ENCODE data around the gene PHF21A. TPM values are rescaled to one million over a fixed set of nuclear protein-coding genes. Genes with fewer than 3 reads are reported as not detected.

Gene PHF21A
- total and polyA plus RNA-seq, 2 of the 8 experiments (the other 6 are each of a cell fraction or from before 2014, with no cell fraction given) = 17.6 to 40.3 TPM

- TF ChIP-seq CHD7 (IDR thresholded peaks at IDR 0.05; ENCODE audit: insufficient replicate concordance, low read length) (no peak), FOSL1 (IDR thresholded peaks at IDR 0.05; ENCODE audit: insufficient read depth, low read depth, low read length) (no peak), GABPA (IDR thresholded peaks at IDR 0.05; ENCODE audit: borderline replicate concordance, insufficient read depth, low read length) (no peak), BACH1 (IDR thresholded peaks at IDR 0.05; ENCODE audit: low read length) (no peak), RAD21 (IDR thresholded peaks at IDR 0.05 in 1 of 2, conservative IDR thresholded peaks at IDR 0.05 in 1 of 2; ENCODE audit: low read depth in 2 of 2, low read length in 2 of 2) (no peak)
These were observed 225.5 kb downstream of the PHF21A start (continued) for GRCh38 chr11:45895553-45896259.
